Endothelial cell of umbilical vein (primary cell): ENCODE data around the gene AGFG2. TPM values are rescaled to one million over a fixed set of nuclear protein-coding genes. Genes with fewer than 3 reads are reported as not detected.

Experiments
- BruUV-seq: library from RNA; stranded (reverse); fragments of 400-500 nt; replicated peaks from 2 replicates; lab custom pipeline; 2021; lab: Mats Ljungman, UMichigan
- CTCF ChIA-PET: fragments of 300-600, 350-600 bp; sonication (Branson Sonifier 250); formaldehyde crosslinking; loops from one replicate; lab custom pipeline; 2021; ENCODE audit warnings: antibody characterized with exemption, inconsistent platforms; lab: Charles Lee
- POLR2A ChIA-PET: fragments of 300-600, 350-600 bp; sonication (Branson Sonifier 250); formaldehyde crosslinking; loops from one replicate; lab custom pipeline; 2021; ENCODE audit warnings: antibody characterized with exemption, inconsistent platforms; lab: Charles Lee
- DNase-seq: peaks from one replicate; pipeline ENCODE4 v3.0.0-alpha.2; 2011; ENCODE audit warnings: low read depth, low spot score
- FAIRE-seq: peaks from 2 replicates; lab custom pipeline; 2011; peaks lifted over from hg19 to GRCh38; lab: Jason Lieb, UNC
- H2AFZ ChIP-seq: 2 replicates; pipeline ENCODE4 v1.6.0; 2012; ENCODE audit warnings: low read depth, low read length, control low read depth, inconsistent platforms
- H3K27ac ChIP-seq: 2 replicates; pipeline ENCODE4 v1.5.1; 2011; ENCODE audit warnings: low read depth, mild to moderate bottlenecking, control low read depth, low read length, moderate library complexity; ENCODE audit not compliant: insufficient read depth
- H3K27me3 ChIP-seq, 2 experiments: 2 replicates each; pipeline versions ENCODE4 v1.6.0 to v1.6.1; 2011; ENCODE audit warnings: low read length in 2 of 2, mixed read lengths in 1 of 2; ENCODE audit not compliant: control insufficient read depth in 2 of 2, insufficient read depth in 2 of 2
- H3K36me3 ChIP-seq, 2 experiments: 2 replicates in 1 of 2; 3 replicates in 1 of 2; pipeline ENCODE4 v1.5.1; 2011; ENCODE audit warnings: low read length in 2 of 2, mild to moderate bottlenecking in 1 of 2, moderate library complexity in 1 of 2; ENCODE audit not compliant: control insufficient read depth in 2 of 2, insufficient read depth in 2 of 2; ENCODE audit errors: extremely low read depth in 1 of 2
- H3K4me1 ChIP-seq: 3 replicates; pipeline ENCODE4 v1.5.1; 2011; ENCODE audit warnings: mild to moderate bottlenecking, low read length; ENCODE audit not compliant: control insufficient read depth, insufficient read depth; ENCODE audit errors: extremely low read depth
- H3K4me2 ChIP-seq: 2 replicates; pipeline ENCODE4 v1.6.1; 2011; ENCODE audit warnings: low read length, control low read depth, mixed read lengths; ENCODE audit not compliant: insufficient read depth
- H3K4me3 ChIP-seq, 3 experiments: fragments of 200-600 bp in 1 of 3; sonication (generic), shearing (Covaris generic) in 1 of 3; replicated peaks in 1 of 3; 2 replicates each; pipeline ENCODE4 v1.5.1; 2011 to 2016; ENCODE audit warnings: control low read depth in 3 of 3, low read length in 3 of 3, mild to moderate bottlenecking in 2 of 3, inconsistent platforms in 1 of 3, low read depth in 1 of 3, moderate library complexity in 1 of 3; ENCODE audit not compliant: insufficient read depth in 1 of 3
- H3K79me2 ChIP-seq: 2 replicates; pipeline ENCODE4 v1.6.0; 2012; ENCODE audit warnings: low read length, inconsistent platforms; ENCODE audit not compliant: control insufficient read depth, insufficient read depth
- H3K9ac ChIP-seq: replicated peaks from 2 replicates; pipeline ENCODE3; 2011; ENCODE audit warnings: low read length, control low read depth; ENCODE audit not compliant: insufficient read depth; ENCODE audit errors: extremely low read depth
- H3K9me1 ChIP-seq: replicated peaks from 3 replicates; pipeline ENCODE4 v1.6.0; 2011; ENCODE audit warnings: mild to moderate bottlenecking, low read length; ENCODE audit not compliant: control insufficient read depth, insufficient read depth; ENCODE audit errors: extremely low read depth
- H3K9me3 ChIP-seq: replicated peaks from 2 replicates; pipeline ENCODE4 v1.5.1; 2012; ENCODE audit warnings: low read length, inconsistent platforms; ENCODE audit not compliant: control insufficient read depth, insufficient read depth
- H4K20me1 ChIP-seq: replicated peaks from 2 replicates; pipeline ENCODE3; 2011; ENCODE audit warnings: mild to moderate bottlenecking, low read length; ENCODE audit not compliant: control insufficient read depth, insufficient read depth; ENCODE audit errors: extremely low read depth
- MYC ChIP-seq: IDR thresholded peaks from one replicate; pipeline ENCODE4 v1.6.1; 2011; ENCODE audit warnings: mild to moderate bottlenecking, low read depth, low read length
- dilution Hi-C: fragments of 300-500 bp; cut with MboI; formaldehyde crosslinking; loops from one replicate; pipeline ENCODE4 v1.15.0; 2019; ENCODE audit warnings: low sequenced_read_pairs; ENCODE audit not compliant: extremely low pct_ligation_motif_present
- intact Hi-C: fragments of 100-400 bp; cut with micrococcal nuclease; formaldehyde crosslinking; loops from one replicate; pipeline ENCODE4 v1.10.0; 2022
- polyA plus RNA-seq, 4 experiments: library from polyadenylated mRNA; depleted of rRNA in 3 of 4; stranded (reverse) in 3 of 4; unstranded in 1 of 4; fragments of >200 nt; gene quantifications; 2 replicates each; pipeline versions ENCODE4 v1.2.1 to v1.2.3, GENCODE V29; 2011 to 2012; ENCODE audit warnings: missing spikeins in 1 of 4
- total RNA-seq: library from RNA; stranded (reverse); gene quantifications from 2 replicates; pipeline ENCODE4 v1.2.3, GENCODE V29; 2021
- TF ChIP-seq, protein P1 (sequence below), 2 donors: IDR thresholded peaks; 1 replicate in 1 of 2; 2 replicates in 1 of 2; pipeline ENCODE4 v1.5.1; 2011; ENCODE audit warnings: low read length in 2 of 2, mild to moderate bottlenecking in 2 of 2, moderate library complexity in 2 of 2, control low read depth in 1 of 2, inconsistent platforms in 1 of 2, low read depth in 1 of 2; ENCODE audit not compliant: insufficient read depth in 1 of 2; ENCODE audit errors: extremely low read depth in 1 of 2

Gene AGFG2
- total and polyA plus RNA-seq, 2 donors (not counting 3 experiments of a cell fraction or from before 2014, with no cell fraction given), result 33.6 to 44.6 TPM

GRCh38 chr7:100612730-100613390, 73.9 kb downstream of the AGFG2 start:
- no peaks in the 10 kb centered on the region for H3K79me2 ChIP-seq
- intact Hi-C loops (loop anchor here (1.0 to 2.0 kb wide), 5 partner anchors 9 to 74 kb away; partner anchors contain the start of genes AGFG2, FBXO24, GNB2 and LRCH4), dilution Hi-C loops (no loop called here)
- H3K9ac ChIP-seq, result peak overlapping the region; percentile 65
- no peaks in the 10 kb centered on the region for H3K36me3 ChIP-seq
- H3K27me3 ChIP-seq, result no peaks in the 10 kb centered on the region
- H3K9me3 ChIP-seq, result no peaks in the 10 kb centered on the region
- no peak for FAIRE-seq
- H3K9me1 ChIP-seq, result no peaks in the 10 kb centered on the region
- H3K4me3 ChIP-seq, result peak overlapping the region; percentile 18 to 57 (median 56)
- no peak for TF ChIP-seq MYC
- TF ChIP-seq, protein P1, sequence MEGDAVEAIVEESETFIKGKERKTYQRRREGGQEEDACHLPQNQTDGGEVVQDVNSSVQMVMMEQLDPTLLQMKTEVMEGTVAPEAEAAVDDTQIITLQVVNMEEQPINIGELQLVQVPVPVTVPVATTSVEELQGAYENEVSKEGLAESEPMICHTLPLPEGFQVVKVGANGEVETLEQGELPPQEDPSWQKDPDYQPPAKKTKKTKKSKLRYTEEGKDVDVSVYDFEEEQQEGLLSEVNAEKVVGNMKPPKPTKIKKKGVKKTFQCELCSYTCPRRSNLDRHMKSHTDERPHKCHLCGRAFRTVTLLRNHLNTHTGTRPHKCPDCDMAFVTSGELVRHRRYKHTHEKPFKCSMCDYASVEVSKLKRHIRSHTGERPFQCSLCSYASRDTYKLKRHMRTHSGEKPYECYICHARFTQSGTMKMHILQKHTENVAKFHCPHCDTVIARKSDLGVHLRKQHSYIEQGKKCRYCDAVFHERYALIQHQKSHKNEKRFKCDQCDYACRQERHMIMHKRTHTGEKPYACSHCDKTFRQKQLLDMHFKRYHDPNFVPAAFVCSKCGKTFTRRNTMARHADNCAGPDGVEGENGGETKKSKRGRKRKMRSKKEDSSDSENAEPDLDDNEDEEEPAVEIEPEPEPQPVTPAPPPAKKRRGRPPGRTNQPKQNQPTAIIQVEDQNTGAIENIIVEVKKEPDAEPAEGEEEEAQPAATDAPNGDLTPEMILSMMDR (IDR thresholded peaks at IDR 0.05; ENCODE audit: extremely low read depth in 1 of 2, insufficient read depth in 1 of 2, low read depth in 1 of 2, low read length in 2 of 2), result peak in 1 of 2 donors; percentile 20
- H3K27ac ChIP-seq, result no peak overlapping the region
- POLR2A ChIA-PET, result interaction anchor here (0.8 to 2.0 kb wide), 4 partner anchors 28 to 262 kb away, joined by 3 to 28 read pairs (median 6); partner anchors contain the start of genes FBXO24, LRCH4, POP7 and SRRT
- no peaks in the 10 kb centered on the region for H4K20me1 ChIP-seq
- TSS peak; percentile 45 for BruUV-seq
- DNase-seq, result no peak
- CTCF ChIA-PET, result interaction anchor here (0.6 to 3.6 kb wide), 23 partner anchors 9 to 240 kb away, joined by 3 to 21 read pairs (median 4); partner anchors contain the start of genes EPO, FBXO24, GNB2 and LRCH4
- peak overlapping the region; percentile 61 for H3K4me2 ChIP-seq
- peak overlapping the region; percentile 81 for H2AFZ ChIP-seq
- H3K4me1 ChIP-seq, result peaks cover 9% of the 10 kb centered on the region
